KMS-11 (cell line): ENCODE results near the gene ZNF562.

Source experiments
- H2AFZ ChIP-seq: fragments of 200-600 bp; sonication (generic); 2 replicates; pipeline ENCODE4 v1.6.1; 2016; ENCODE audit warnings: antibody characterized with exemption, mixed run types, low read depth
- H3K27ac ChIP-seq: fragments of 200-600 bp; sonication (generic); 2 replicates; pipeline ENCODE4 v1.6.1; 2016; ENCODE audit warnings: mild to moderate bottlenecking, mixed run types
- H3K27me3 ChIP-seq: fragments of 200-600 bp; sonication (generic); 2 replicates; pipeline ENCODE4 v1.6.1; 2017; ENCODE audit warnings: mild to moderate bottlenecking, low read depth, mixed run types, moderate library complexity; ENCODE audit not compliant: insufficient read depth
- H3K36me3 ChIP-seq: fragments of 200-600 bp; sonication (generic); 2 replicates; pipeline ENCODE4 v1.6.1; 2017; ENCODE audit warnings: mild to moderate bottlenecking, mixed run types; ENCODE audit not compliant: insufficient read depth
- H3K4me1 ChIP-seq: fragments of 200-600 bp; sonication (generic); 2 replicates; pipeline ENCODE4 v1.6.1; 2016; ENCODE audit warnings: mild to moderate bottlenecking, low read depth, mixed run types; ENCODE audit not compliant: poor library complexity, severe bottlenecking
- H3K4me2 ChIP-seq: fragments of 200-600 bp; sonication (generic); 2 replicates; pipeline ENCODE4 v1.7.0; 2016; ENCODE audit warnings: mild to moderate bottlenecking, mixed run types
- H3K4me3 ChIP-seq: fragments of 200-600 bp; sonication (generic); IDR thresholded peaks from 2 replicates; pipeline ENCODE4 v1.6.1; 2017; ENCODE audit warnings: low read depth, low read length, mixed read lengths; ENCODE audit not compliant: insufficient read depth
- H3K79me2 ChIP-seq: fragments of 200-600 bp; sonication (generic); 2 replicates; pipeline ENCODE4 v1.6.1; 2016; ENCODE audit warnings: low read depth, mixed run types; ENCODE audit not compliant: insufficient read depth
- H3K9ac ChIP-seq: fragments of 200-600 bp; sonication (generic); 2 replicates; pipeline ENCODE4 v1.6.1; 2016; ENCODE audit warnings: mild to moderate bottlenecking, mixed run types
- H4K20me1 ChIP-seq: fragments of 200-600 bp; sonication (generic); 2 replicates; pipeline ENCODE4 v1.6.1; 2016; ENCODE audit warnings: mild to moderate bottlenecking, mixed run types; ENCODE audit not compliant: insufficient read depth
- CTCF ChIP-seq: fragments of 200-600 bp; sonication (generic); conservative IDR thresholded peaks from 2 replicates; pipeline ENCODE4 v1.6.1; 2017; ENCODE audit warnings: low read depth, mild to moderate bottlenecking, antibody characterized with exemption, low read length, moderate library complexity, mixed read lengths

The ZNF562 gene

GRCh38 chr19:9644472-9644871 is 30.4 kb downstream of the ZNF562 start:
- Histone ChIP-seq H3K79me2 (no peaks in the 10 kb centered on the region), H3K4me3 (no peak overlapping the region), H4K20me1 (no peaks in the 10 kb centered on the region), H3K36me3 (no peaks in the 10 kb centered on the region), H3K4me1 (no peaks in the 10 kb centered on the region), H3K4me2 (no peak overlapping the region), H2AFZ (no peak overlapping the region), H3K9ac (no peak overlapping the region), H3K27me3 (no peaks in the 10 kb centered on the region), H3K27ac (no peak overlapping the region)
- TF ChIP-seq CTCF = no peak

- TF ChIP-seq CTCF = no peak
- Histone ChIP-seq H3K36me3 (no peaks in the 10 kb centered on the region), H2AFZ (no peak overlapping the region), H3K4me1 (no peaks in the 10 kb centered on the region), H4K20me1 (no peaks in the 10 kb centered on the region), H3K27me3 (no peaks in the 10 kb centered on the region), H3K79me2 (no peaks in the 10 kb centered on the region), H3K4me2 (no peak overlapping the region), H3K4me3 (no peak overlapping the region), H3K27ac (no peak overlapping the region), H3K9ac (no peak overlapping the region)
Observed at GRCh38 chr19:9641810-9642209, 33.1 kb downstream of the ZNF562 start.

GRCh38 chr19:9640956-9641355 is 33.9 kb downstream of the ZNF562 start:
- H3K27ac ChIP-seq = no peak overlapping the region
- no peaks in the 10 kb centered on the region for H3K27me3 ChIP-seq
- H2AFZ ChIP-seq = no peak overlapping the region
- no peaks in the 10 kb centered on the region for H4K20me1 ChIP-seq
- no peak overlapping the region for H3K4me3 ChIP-seq
- no peaks in the 10 kb centered on the region for H3K36me3 ChIP-seq
- no peak for TF ChIP-seq CTCF
- no peak overlapping the region for H3K9ac ChIP-seq
- no peaks in the 10 kb centered on the region for H3K4me1 ChIP-seq
- H3K79me2 ChIP-seq = no peaks in the 10 kb centered on the region
- no peak overlapping the region for H3K4me2 ChIP-seq

DNA sequence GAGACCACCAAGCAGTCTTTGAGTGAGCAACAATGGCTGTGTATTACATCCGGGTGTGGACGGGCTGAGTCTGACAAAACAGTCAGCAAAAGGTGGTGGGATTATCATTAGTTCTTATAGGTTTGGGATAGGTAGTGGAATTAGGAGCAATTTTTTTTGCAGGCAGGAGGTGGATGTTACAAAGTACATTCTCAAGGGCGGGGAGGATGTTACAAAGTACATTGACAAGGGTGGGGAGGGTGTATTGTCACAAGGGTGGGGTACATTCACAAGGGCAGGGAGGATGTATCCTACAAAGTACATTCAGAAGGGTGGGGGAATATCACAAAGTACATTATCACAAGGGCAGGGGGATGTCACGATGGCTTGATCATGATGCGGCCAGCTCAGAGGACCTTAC is 38.9 kb downstream of the ZNF562 start:
- H3K4me2 ChIP-seq = no peak overlapping the region
- no peak overlapping the region for H3K4me3 ChIP-seq
- no peaks in the 10 kb centered on the region for H3K4me1 ChIP-seq
- TF ChIP-seq CTCF = no peak
- H2AFZ ChIP-seq = no peak overlapping the region
- no peak overlapping the region for H3K9ac ChIP-seq
- H3K27ac ChIP-seq = no peak overlapping the region
- H3K36me3 ChIP-seq = no peaks in the 10 kb centered on the region
- H4K20me1 ChIP-seq = no peaks in the 10 kb centered on the region
- no peaks in the 10 kb centered on the region for H3K27me3 ChIP-seq
- H3K79me2 ChIP-seq = no peaks in the 10 kb centered on the region

GRCh38 chr19:9627856-9628255 is 47.0 kb downstream of the ZNF562 start:
- Histone ChIP-seq H3K79me2 (no peaks in the 10 kb centered on the region), H3K9ac (no peak overlapping the region), H3K4me2 (no peak overlapping the region), H2AFZ (no peak overlapping the region), H3K36me3 (no peaks in the 10 kb centered on the region), H3K27me3 (no peaks in the 10 kb centered on the region), H3K4me3 (no peak overlapping the region), H3K27ac (no peak overlapping the region), H4K20me1 (no peaks in the 10 kb centered on the region), H3K4me1 (peaks cover 3% of the 10 kb centered on the region)
- TF ChIP-seq CTCF = no peak
